NT2/D1 (cell line): ENCODE measurements around the gene WNK3.

Experiments
- DNase-seq: peaks from one replicate; pipeline ENCODE4 v3.0.0-alpha.2; 2011; ENCODE audit warnings: low read depth, low spot score
- H3K27me3 ChIP-seq: 2 replicates; pipeline ENCODE4 v1.6.0; 2011; ENCODE audit warnings: mild to moderate bottlenecking; ENCODE audit not compliant: insufficient read length, insufficient read depth
- H3K36me3 ChIP-seq: 2 replicates; pipeline ENCODE4 v1.6.1; 2011; ENCODE audit warnings: mild to moderate bottlenecking, low read length, mixed read lengths; ENCODE audit not compliant: insufficient read depth, insufficient read length
- H3K4me1 ChIP-seq: 2 replicates; pipeline ENCODE4 v1.5.1; 2011; ENCODE audit not compliant: insufficient read depth, insufficient read length
- H3K4me3 ChIP-seq: 2 replicates; pipeline ENCODE4 v1.5.1; 2011; ENCODE audit warnings: low read depth; ENCODE audit not compliant: insufficient read length
- H3K9ac ChIP-seq: 2 replicates; pipeline ENCODE4 v1.6.0; 2011; ENCODE audit warnings: low read depth; ENCODE audit not compliant: insufficient read length
- H3K9me3 ChIP-seq: 2 replicates; pipeline ENCODE4 v1.5.1; 2011; ENCODE audit warnings: mild to moderate bottlenecking, low read length; ENCODE audit not compliant: insufficient read depth
- SUZ12 ChIP-seq: IDR thresholded peaks from 2 replicates; pipeline ENCODE4 v1.6.1; 2011; ENCODE audit not compliant: insufficient read length, insufficient read depth; ENCODE audit errors: extremely low read depth
- YY1 ChIP-seq: IDR thresholded peaks from 2 replicates; pipeline ENCODE4 v1.6.1; 2011; ENCODE audit not compliant: insufficient read length, insufficient read depth
- ZNF274 ChIP-seq: IDR thresholded peaks from 2 replicates; pipeline ENCODE4 v1.6.1; 2011; ENCODE audit warnings: mild to moderate bottlenecking, low read depth, low read length

The WNK3 gene

DNA sequence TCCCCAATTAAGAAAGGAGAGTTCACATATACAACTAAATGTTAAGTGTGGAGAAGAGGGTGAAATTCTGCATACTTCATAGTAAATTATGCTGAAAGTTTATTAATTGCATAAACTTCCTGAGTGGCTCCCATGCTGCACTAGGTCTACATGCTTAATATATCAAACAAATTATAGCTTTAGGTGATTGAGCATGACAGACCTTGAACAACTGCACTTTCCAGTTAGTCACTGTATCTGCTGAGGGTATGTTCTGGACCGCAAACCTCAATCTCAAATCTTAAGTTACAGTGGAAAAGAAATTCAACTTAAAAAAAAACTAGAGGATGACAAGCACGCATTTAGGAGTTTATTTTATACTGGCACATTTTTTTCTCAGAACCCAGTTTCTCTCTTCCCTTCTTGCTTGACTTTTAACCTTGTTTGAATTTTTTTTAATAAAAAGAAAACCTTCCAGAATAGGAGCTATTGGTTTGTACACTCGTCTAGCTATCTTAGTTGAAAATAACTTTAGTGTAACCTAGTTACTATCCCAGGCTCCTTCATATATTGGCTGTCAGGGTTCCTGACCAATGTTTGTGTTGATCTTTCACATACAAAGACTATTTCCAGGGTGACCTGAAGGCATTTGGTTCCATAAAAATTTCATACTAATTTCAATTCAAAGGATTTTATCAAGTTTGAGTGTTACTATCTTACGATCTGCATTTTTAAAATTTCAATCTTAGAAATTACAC lies 164.6 kb downstream of the WNK3 start:
- Histone ChIP-seq H3K4me3 (no peak overlapping the region), H3K9me3 (no peaks in the 10 kb centered on the region), H3K4me1 (no peaks in the 10 kb centered on the region), H3K27me3 (no peaks in the 10 kb centered on the region), H3K9ac (no peak overlapping the region), H3K36me3 (no peaks in the 10 kb centered on the region)
- TF ChIP-seq ZNF274 = no peak
- TF ChIP-seq SUZ12 = no peak
- no peak for TF ChIP-seq YY1
- DNase-seq = no peak

DNA sequence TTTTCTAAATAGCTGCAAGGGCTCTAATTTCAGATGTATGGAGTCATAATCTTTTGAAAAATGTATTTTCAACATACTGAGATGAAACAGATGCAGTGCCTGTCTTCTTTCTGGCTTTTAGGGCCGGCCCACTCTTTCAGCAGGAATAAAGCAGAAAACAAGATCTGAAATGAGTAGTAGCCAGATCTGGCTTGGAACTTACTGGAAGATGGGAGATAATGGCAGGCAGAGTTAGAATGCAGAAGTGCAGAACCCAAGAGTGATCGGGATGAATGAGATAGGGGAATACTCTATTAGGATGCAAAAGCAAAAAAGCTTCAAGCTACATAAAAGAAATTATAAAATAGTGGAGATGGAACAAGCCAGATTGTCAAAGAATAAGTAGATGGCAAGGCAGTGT lies 173.4 kb downstream of the WNK3 start:
- DNase-seq = no peak
- Histone ChIP-seq H3K27me3 (no peaks in the 10 kb centered on the region), H3K9ac (no peak overlapping the region), H3K4me3 (no peak overlapping the region), H3K36me3 (peaks cover 12% of the 10 kb centered on the region), H3K4me1 (peaks cover 8% of the 10 kb centered on the region), H3K9me3 (no peaks in the 10 kb centered on the region)
- TF ChIP-seq YY1 = no peak
- no peak for TF ChIP-seq SUZ12
- TF ChIP-seq ZNF274 = no peak

DNA sequence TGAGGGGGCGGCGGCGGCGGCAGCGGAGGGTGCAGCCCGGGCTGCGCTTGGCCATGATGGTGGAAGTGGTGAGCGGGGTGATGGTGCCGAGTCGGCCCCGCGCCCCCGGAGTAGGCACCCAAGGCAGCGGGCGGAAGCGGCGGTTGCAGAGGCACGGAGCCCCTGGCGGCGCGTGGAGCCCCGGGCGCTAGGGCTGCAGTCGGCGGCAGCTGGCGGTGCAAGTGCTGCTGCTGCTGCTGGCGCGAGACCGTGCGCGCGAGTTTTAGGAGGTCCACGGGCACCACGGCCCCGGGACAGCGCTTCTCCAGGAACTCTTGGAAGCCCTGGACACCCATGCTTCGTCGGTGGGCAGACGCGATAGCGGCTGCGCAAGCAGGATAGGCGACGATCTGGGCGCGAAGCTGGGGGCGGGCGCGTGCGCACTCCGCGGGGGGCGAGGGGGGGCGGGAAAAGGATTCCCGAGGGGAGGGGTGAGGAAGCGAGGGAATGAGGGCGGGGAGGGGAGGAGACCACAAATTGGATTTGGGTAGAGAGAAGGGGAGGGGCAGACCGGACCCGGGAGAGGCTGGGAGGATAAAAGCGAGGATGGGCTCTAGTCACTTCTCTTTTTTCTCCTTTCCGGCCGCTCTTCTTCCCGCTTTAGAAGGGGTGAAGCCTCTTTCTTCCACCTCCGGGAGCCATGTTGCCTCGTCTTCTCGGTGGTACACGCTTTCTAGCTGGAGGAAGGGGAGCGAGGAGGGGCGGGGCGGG lies 174.8 kb downstream of the WNK3 start, which contains the start of gene FAM120C:
TSS of gene FAM120C (minus strand) at position 391 of the 750 bp plus-strand sequence. CDS start at position 335, 56 bp downstream.
- H3K4me3 ChIP-seq = peak within 1 kb of the TSS; percentile 89
- H3K9ac ChIP-seq = peak within 1 kb of the TSS; percentile 98
- no peaks in the 10 kb centered on the region for H3K9me3 ChIP-seq
- peaks cover 8% of the 10 kb centered on the region for H3K4me1 ChIP-seq
- peak; percentile 61 for DNase-seq
- peaks cover 16% of the 10 kb centered on the region for H3K36me3 ChIP-seq
- H3K27me3 ChIP-seq = no peaks in the 10 kb centered on the region
- TF ChIP-seq YY1 (no peak), SUZ12 (no peak), ZNF274 (no peak)

DNA sequence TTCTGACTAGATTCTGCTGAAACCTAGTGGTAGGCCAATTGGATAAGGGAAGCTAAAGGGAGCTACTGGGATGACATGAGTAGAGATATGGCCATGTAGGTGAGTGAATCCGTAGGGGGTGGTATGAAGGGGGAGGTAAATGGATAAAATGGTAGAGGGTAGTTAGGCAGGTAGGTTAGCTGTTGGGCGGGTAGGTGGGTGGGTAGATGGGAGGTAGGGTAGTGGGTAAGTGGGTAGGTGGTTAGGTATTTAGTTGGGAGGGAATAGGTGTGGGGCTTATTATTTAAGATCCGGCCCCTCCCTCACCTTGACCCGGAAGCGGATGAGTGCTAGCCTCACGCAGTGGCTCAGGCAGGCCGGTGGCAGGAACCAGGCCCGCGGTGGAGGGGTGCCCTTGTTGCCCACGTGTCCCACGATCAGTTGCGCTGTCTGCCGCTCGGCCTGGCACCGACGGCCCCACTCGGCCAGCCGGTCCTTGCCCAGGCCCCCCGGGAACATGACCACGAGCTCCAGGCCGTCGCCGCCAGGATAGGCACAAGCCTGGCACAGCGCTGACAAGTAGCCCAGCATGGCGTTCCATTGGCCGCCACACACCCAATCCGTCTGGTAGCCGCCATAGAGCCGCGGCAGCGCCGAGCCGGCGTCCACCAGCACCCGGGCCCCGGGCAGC lies 175.5 kb downstream of the WNK3 start:
- peak overlapping the region; percentile 98 for H3K9ac ChIP-seq
- H3K36me3 ChIP-seq = peaks cover 16% of the 10 kb centered on the region
- TF ChIP-seq SUZ12 = no peak
- TF ChIP-seq ZNF274 = no peak
- no peak for TF ChIP-seq YY1
- no peak for DNase-seq
- H3K4me1 ChIP-seq = peaks cover 8% of the 10 kb centered on the region
- no peaks in the 10 kb centered on the region for H3K9me3 ChIP-seq
- H3K27me3 ChIP-seq = no peaks in the 10 kb centered on the region
- peak overlapping the region; percentile 89 for H3K4me3 ChIP-seq

DNA sequence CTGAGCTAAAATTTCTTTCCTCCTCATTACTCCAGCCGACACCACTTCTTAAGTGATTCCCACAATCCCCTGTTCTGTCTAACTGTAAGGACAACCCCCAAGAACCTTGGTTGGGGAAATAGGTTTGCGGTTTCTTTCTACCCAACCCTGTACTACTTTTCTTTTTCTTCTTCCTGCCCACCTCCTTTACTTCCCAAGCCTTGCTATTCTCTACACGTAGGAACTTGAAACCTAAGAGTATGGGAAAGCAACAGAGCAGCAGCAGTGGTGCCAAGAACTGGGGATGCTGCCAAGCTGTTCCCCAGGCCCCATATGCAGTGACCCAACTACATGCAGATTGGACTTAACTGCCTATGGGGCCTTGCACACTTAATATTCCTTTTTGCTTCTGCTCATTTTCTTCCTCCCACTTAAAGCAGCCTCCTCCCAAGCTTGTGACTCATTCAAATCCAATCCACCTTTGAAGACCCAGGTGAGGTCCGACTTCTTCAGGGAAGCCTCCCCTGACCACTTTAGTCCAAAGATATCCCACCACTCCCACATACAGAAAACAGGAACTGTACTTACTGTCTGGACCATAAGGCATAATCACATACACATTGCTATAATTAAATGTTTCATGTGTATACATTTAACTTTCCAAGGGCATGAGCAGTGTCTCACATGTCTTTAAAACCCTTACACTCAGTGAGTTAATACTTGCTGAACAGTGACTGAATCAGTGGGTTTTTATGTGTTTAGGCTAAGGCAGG lies 176.5 kb downstream of the WNK3 start:
- no peaks in the 10 kb centered on the region for H3K27me3 ChIP-seq
- no peak for TF ChIP-seq ZNF274
- TF ChIP-seq YY1 = no peak
- TF ChIP-seq SUZ12 = no peak
- peaks cover 8% of the 10 kb centered on the region for H3K4me1 ChIP-seq

DNA sequence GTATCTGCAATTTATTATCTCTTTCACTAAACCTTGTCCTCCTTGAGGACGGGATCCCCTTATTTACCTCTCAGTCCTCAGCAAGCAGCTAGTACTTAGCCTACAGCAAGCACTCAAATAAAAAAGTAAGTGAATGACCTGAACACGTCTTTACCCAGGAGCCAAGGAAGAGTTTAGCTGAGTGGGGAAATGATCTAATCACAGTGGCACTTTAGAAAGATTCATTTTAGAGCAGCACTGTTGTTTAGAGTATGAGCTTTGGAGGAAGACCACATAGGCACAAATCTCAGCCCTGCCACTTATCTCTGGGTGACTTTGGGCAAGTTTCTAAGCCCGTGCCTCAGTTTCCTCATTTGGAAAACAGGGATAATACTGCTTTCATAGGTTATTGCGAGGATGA lies 177.4 kb downstream of the WNK3 start:
- H3K9me3 ChIP-seq = no peaks in the 10 kb centered on the region
- peaks cover 8% of the 10 kb centered on the region for H3K4me1 ChIP-seq
- no peak for TF ChIP-seq YY1
- TF ChIP-seq SUZ12 = no peak
- no peak for TF ChIP-seq ZNF274
- H3K9ac ChIP-seq = peak overlapping the region; percentile 32
- H3K4me3 ChIP-seq = no peak overlapping the region
- peaks cover 29% of the 10 kb centered on the region for H3K36me3 ChIP-seq
- H3K27me3 ChIP-seq = no peaks in the 10 kb centered on the region
- no peak for DNase-seq

More for the DNA sequence above, 176.5 kb downstream of the WNK3 start:
- H3K9ac ChIP-seq = peak overlapping the region; percentile 98
- DNase-seq = no peak
- H3K9me3 ChIP-seq = no peaks in the 10 kb centered on the region
- peaks cover 26% of the 10 kb centered on the region for H3K36me3 ChIP-seq
- peak overlapping the region; percentile 89 for H3K4me3 ChIP-seq
